ENCODE data around the gene CDC34. TPM values are rescaled to one million over a fixed set of nuclear protein-coding genes. Genes with fewer than 3 reads are reported as not detected.

The CDC34 gene
- total RNA-seq, 1 donor: 31.0 TPM

DNA sequence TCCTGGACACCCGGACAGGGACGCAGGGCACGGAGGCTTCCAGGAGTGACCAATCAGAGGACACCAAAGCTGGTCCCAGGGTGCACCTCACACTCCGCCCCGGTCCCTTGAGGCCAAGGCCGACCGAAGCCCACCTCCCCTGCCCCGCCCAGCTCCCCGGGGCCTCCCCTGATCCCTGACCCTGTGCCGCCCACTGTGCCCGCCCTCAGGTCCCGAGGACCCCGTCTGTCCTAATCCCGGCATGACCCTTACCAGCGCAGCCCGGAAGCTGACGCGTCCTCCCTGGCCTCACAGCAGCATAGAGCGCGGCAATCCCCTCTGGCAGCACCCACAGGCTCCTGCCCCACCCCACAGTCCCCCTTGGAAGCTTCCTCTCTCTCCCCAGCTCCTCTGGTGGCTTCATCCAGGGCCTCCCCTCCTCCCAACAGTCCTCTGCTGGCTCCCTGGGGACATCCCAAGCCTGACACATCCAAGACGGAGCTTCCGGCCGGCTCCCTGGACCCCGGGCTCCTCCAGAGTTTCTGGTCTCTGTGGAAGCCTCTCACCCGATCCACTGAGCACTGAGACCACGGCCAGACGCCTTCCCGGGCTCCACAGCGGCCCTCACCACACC lies 7.4 kb upstream of the CDC34 start:
- DNase-seq (ENCODE audit: low read depth): no peak
- H3K4me3 ChIP-seq (ENCODE audit: low read depth, low read length): no peak overlapping the region
- TF ChIP-seq, protein P1, sequence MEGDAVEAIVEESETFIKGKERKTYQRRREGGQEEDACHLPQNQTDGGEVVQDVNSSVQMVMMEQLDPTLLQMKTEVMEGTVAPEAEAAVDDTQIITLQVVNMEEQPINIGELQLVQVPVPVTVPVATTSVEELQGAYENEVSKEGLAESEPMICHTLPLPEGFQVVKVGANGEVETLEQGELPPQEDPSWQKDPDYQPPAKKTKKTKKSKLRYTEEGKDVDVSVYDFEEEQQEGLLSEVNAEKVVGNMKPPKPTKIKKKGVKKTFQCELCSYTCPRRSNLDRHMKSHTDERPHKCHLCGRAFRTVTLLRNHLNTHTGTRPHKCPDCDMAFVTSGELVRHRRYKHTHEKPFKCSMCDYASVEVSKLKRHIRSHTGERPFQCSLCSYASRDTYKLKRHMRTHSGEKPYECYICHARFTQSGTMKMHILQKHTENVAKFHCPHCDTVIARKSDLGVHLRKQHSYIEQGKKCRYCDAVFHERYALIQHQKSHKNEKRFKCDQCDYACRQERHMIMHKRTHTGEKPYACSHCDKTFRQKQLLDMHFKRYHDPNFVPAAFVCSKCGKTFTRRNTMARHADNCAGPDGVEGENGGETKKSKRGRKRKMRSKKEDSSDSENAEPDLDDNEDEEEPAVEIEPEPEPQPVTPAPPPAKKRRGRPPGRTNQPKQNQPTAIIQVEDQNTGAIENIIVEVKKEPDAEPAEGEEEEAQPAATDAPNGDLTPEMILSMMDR (IDR thresholded peaks at IDR 0.05; ENCODE audit: insufficient read depth, low read length): no peak

DNA sequence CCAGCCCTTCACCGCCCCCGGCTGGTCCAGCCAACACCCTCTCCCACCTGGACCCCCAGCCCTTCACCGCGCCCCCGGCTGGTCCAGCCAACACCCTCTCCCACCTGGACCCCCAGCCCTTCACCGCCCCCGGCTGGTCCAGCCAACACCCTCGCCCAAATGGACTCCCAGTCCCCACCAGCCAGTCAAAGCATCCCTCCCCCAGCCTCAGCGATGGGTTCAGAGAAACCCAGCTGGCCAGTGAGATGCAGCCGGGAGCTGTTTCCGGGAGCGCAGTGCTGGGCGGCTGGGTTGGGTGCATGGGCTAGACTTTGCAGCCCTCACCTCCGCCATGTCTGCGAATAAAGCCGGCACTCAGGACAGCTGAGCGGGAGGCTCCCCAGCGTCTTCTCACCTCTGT lies 6.5 kb upstream of the CDC34 start:
- no peak overlapping the region for H3K4me3 ChIP-seq (ENCODE audit: low read depth, low read length)
- no peak for DNase-seq (ENCODE audit: low read depth)
- TF ChIP-seq, protein P1 (IDR thresholded peaks at IDR 0.05; ENCODE audit: insufficient read depth, low read length): no peak

DNA sequence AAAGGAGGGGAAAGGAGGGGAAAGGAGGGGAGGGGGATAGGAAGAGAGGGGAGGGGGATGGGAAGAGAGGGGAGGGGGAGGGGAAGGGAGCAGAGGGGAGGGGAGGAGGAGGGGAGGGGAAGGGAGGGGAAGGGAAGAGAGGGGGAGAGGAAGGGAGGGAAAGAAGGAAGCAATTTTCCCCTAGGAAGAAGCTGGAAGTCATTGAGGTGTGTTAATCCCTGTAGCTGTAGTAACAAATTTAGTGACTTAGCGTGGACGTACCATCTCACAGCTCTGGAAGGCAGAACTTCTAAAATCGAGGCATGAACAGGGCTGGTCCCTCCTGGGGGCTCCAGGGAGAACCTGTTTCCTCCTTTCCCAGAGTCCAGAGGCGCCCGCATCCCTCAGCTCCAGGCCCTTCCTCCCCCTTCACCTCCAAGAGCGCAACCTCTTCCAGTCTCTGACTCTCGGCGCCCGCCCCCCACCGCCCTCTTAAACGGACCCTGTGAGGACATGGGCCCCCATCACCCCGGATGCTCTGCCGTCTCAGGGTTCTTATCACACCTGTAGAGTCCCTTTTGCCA lies 5.6 kb upstream of the CDC34 start:
- DNase-seq (ENCODE audit: low read depth): no peak
- TF ChIP-seq, protein P1 (IDR thresholded peaks at IDR 0.05; ENCODE audit: insufficient read depth, low read length): no peak
- no peak overlapping the region for H3K4me3 ChIP-seq (ENCODE audit: low read depth, low read length)

DNA sequence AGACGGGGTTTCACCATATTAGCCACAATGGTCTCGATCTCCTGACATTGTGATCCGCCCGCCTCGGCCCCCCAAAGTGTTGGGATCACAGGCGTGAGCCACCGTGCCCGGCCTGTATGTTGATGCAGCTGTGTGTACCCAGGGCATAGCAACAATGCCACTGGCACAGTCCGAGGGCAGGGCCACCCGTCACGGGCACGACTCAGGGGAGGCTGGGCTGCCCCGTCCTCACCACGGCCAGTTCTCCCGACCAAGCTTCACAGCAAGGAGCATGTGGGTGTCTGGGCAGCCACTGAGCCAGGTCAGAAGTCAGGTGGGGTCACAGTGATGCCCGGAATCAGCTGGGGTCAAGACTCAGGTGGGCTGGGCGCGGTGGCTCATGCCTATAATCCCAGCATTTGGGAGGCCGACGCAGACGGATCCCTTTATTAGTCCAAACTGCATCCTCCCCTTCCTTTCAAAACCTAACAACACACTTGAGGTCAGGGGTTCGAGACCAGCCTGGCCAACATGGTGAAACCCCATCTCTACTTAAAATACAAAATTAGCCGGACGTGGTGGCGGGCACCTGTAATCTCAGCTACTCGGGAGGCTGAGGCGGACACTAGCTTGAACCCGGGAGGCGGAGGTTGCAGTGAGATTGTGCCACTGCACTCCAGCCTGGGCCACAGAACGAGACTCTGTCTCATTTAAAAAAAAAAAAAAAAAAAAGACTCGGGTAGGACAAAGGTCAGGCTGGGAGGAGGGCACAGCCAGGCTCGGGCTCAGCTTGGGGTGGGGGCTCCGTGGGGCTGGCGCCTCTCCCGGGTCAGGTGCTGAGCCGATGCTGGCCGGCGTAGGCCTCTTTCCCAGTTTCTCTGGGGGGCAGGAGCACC lies 1.2 kb upstream of the CDC34 start:
- H3K4me3 ChIP-seq (ENCODE audit: low read depth, low read length): peak overlapping the region; percentile 77
- no peak for DNase-seq (ENCODE audit: low read depth)
- TF ChIP-seq, protein P1 (IDR thresholded peaks at IDR 0.05; ENCODE audit: insufficient read depth, low read length): no peak

DNA sequence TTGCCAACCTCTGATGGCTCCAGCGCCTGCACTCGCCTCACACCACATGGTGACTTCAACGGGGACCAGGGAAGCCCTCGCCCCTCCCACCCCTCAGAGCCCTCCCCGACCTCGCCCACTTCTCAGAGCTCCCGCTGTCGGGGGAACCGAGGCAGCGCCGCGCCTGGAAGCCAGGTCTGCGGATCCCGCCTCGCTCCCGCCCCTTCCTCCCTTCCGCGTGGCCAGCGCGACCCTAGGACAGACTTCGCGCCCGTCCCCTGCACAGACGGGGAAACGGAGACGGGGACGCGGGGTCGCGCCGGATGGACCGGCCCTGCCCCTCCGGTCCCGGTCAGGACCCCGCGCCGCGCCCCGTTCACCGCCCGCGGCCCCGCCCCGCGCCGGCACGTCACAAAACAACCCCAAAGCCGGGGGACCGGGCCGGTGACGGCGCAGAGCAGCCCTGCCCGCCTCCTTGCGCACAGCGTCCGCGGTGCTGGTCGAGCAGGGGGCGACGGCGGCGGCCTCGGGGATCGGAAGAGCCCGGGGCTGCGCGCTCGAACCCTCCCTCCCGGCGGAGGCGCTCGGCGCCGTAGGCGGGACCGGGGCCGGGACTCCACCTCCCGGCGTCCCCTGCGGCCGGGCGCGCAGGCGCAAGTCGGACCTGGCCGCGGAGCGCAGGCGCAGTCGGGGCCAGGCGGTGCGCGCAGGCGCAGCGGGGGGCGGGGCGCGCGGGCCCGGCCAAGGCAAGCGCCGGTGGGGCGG lies 379 bp upstream of the CDC34 start:
- TF ChIP-seq, protein P1 (IDR thresholded peaks at IDR 0.05; ENCODE audit: insufficient read depth, low read length): no peak
- H3K4me3 ChIP-seq (ENCODE audit: low read depth, low read length): peak overlapping the region; percentile 84
- DNase-seq (ENCODE audit: low read depth): peak; percentile 74

DNA sequence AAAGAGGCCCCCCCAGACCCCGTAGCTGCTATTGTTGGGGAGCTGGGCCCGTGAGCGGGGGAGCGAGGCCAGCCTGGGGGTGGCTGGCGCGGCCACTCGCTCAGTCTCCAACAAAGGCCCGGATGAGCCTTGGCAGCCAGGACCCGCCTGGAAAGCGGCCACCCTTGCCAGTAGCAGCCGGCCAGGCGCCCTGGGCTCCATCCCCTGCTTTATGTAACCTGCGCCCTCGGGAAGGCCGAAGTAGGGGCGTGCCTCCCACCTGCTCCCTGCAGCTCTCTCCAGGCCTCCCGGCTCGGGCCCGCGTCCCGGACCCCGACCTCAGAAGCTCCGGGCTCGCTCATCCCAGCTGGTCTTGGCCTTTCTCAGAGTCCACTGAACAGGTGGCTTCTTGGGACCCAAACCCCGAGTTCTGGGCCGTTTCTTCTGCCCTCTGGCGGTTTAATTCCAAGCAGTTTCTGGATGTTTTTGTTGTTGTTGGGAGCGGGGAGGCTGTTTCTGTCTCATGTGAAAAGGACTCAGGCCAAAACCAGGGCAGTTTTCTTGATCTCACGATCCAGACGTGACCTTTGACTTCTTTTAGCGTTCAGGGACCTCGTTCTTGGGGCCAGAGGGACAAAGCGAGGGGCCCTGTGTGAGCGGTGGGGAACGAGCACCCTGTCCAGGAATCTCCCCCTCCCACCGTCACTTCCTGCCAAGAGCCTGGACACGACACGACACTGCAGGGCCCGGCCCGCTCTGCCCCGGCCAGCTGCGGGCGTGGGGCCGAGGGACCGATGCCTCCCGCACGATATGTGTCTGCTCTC lies 1.2 kb downstream of the CDC34 start:
- TF ChIP-seq, protein P1 (IDR thresholded peaks at IDR 0.05; ENCODE audit: insufficient read depth, low read length): peak; percentile 59
- peak; percentile 73 for DNase-seq (ENCODE audit: low read depth)
- peak overlapping the region; percentile 84 for H3K4me3 ChIP-seq (ENCODE audit: low read depth, low read length)
